ENCODE results near the gene GRM5. TPM values are rescaled to one million over a fixed set of nuclear protein-coding genes. Genes with fewer than 3 reads are reported as not detected.

GRM5 gene
- 178 TPM for total RNA-seq

GRCh38 chr11:89065651-89066201, at the start of gene GRM5:
TSS of gene GRM5 (minus strand) at chr11:89065982. CDS start at chr11:89047872, 18,110 bp downstream.

Small RNAs within 50 kb of the gene (small RNA-seq; reads per million reads assigned to genes)
- gene RNU6-16P: 0.08 reads per million

Other genes with a start within 250 kb of the GRM5 start
- not detected for gene TYR, start 111.9 kb upstream of the GRM5 start, total RNA-seq